ENCODE data around the gene GAPDHS. TPM values are rescaled to one million over a fixed set of nuclear protein-coding genes. Genes with fewer than 3 reads are reported as not detected.
A peak's percentile ranks its signal among the peaks of the same experiment; 100 is the strongest.

Gene GAPDHS
- total and polyA plus RNA-seq, 2 of the 13 experiments (the other 11 are each of a cell fraction or from before 2014, with no cell fraction given) = not detected

DNA sequence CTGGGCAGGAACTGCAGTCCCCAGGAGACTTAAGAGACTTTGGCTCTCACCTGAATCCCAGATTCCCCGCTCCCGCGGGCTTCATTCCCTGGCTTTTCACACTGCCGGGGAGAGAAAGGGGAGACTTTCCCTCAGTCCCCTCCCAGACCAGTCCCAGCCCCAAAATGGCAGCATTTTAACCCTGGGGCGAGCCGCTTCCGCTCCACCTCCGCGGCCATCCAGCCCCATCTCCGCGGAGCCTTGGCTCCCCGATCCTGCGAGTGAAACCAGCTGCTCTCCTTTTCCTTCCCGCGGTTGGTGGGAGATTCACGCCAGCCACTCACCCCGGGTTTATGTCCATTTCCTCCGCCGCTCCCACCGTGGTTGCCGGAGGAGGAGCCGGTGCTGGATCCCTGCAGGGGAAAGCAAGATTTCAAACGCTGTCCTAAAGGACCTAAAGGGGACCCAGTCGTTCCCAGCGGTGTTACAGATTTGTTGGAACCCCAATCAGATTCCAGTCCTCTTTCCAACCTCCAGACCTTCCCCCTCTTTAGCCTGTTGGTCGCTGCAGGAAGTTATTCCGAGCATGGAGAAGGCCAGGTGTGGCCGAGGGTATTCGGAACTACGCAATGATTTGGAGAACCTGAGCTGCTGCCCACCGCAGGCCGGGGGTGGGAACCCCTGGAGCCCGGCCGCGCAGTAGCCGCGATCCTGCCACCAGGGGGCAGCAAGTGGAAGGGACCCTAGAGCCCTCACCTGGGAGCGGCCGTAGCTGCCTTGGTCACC, 23.2 kb upstream of the GAPDHS start (continued):
- TF ChIP-seq, protein P1, sequence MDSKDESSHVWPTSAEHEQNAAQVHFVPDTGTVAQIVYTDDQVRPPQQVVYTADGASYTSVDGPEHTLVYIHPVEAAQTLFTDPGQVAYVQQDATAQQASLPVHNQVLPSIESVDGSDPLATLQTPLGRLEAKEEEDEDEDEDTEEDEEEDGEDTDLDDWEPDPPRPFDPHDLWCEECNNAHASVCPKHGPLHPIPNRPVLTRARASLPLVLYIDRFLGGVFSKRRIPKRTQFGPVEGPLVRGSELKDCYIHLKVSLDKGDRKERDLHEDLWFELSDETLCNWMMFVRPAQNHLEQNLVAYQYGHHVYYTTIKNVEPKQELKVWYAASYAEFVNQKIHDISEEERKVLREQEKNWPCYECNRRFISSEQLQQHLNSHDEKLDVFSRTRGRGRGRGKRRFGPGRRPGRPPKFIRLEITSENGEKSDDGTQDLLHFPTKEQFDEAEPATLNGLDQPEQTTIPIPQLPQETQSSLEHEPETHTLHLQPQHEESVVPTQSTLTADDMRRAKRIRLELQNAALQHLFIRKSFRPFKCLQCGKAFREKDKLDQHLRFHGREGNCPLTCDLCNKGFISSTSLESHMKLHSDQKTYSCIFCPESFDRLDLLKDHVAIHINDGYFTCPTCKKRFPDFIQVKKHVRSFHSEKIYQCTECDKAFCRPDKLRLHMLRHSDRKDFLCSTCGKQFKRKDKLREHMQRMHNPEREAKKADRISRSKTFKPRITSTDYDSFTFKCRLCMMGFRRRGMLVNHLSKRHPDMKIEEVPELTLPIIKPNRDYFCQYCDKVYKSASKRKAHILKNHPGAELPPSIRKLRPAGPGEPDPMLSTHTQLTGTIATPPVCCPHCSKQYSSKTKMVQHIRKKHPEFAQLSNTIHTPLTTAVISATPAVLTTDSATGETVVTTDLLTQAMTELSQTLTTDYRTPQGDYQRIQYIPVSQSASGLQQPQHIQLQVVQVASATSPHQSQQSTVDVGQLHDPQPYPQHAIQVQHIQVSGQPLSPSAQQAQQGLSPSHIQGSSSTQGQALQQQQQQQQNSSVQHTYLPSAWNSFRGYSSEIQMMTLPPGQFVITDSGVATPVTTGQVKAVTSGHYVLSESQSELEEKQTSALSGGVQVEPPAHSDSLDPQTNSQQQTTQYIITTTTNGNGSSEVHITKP (CRISPR knock-in tag; IDR thresholded peaks at IDR 0.05; ENCODE audit: low read depth) = peak; percentile 67; the same call in 1 of the 2 replicates
- TF ChIP-seq, protein P2, sequence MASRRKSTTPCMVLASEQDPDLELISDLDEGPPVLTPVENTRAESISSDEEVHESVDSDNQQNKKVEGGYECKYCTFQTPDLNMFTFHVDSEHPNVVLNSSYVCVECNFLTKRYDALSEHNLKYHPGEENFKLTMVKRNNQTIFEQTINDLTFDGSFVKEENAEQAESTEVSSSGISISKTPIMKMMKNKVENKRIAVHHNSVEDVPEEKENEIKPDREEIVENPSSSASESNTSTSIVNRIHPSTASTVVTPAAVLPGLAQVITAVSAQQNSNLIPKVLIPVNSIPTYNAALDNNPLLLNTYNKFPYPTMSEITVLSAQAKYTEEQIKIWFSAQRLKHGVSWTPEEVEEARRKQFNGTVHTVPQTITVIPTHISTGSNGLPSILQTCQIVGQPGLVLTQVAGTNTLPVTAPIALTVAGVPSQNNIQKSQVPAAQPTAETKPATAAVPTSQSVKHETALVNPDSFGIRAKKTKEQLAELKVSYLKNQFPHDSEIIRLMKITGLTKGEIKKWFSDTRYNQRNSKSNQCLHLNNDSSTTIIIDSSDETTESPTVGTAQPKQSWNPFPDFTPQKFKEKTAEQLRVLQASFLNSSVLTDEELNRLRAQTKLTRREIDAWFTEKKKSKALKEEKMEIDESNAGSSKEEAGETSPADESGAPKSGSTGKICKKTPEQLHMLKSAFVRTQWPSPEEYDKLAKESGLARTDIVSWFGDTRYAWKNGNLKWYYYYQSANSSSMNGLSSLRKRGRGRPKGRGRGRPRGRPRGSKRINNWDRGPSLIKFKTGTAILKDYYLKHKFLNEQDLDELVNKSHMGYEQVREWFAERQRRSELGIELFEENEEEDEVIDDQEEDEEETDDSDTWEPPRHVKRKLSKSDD (CRISPR knock-in tag; IDR thresholded peaks at IDR 0.05; ENCODE audit: low read depth) = no peak
- TF ChIP-seq, protein P3, sequence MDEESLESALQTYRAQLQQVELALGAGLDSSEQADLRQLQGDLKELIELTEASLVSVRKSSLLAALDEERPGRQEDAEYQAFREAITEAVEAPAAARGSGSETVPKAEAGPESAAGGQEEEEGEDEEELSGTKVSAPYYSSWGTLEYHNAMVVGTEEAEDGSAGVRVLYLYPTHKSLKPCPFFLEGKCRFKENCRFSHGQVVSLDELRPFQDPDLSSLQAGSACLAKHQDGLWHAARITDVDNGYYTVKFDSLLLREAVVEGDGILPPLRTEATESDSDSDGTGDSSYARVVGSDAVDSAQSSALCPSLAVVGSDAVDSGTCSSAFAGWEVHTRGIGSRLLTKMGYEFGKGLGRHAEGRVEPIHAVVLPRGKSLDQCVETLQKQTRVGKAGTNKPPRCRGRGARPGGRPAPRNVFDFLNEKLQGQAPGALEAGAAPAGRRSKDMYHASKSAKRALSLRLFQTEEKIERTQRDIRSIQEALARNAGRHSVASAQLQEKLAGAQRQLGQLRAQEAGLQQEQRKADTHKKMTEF (CRISPR knock-in tag; IDR thresholded peaks at IDR 0.05) = peak; percentile 60
- TF ChIP-seq ZNF614 (CRISPR knock-in tag; IDR thresholded peaks at IDR 0.05; ENCODE audit: borderline replicate concordance) (peak; percentile 70; the same call in 1 of the 2 replicates), ZNF274 (CRISPR knock-in tag; IDR thresholded peaks at IDR 0.05) (peak; percentile 19; the same call in 1 of the 2 replicates), ZNF782 (CRISPR knock-in tag; IDR thresholded peaks at IDR 0.05; ENCODE audit: borderline replicate concordance) (no peak), HHEX (CRISPR knock-in tag; IDR thresholded peaks at IDR 0.05) (0 out of 2 replicates have a peak, but pooled peaks have one; percentile 28), BCL6 (CRISPR knock-in tag; IDR thresholded peaks at IDR 0.05) (0 out of 2 replicates have a peak, but pooled peaks have one; percentile 13), AKAP8 (CRISPR knock-in tag; IDR thresholded peaks at IDR 0.05) (no peak), MTF1 (CRISPR knock-in tag; IDR thresholded peaks at IDR 0.05) (no peak), HES4 (CRISPR knock-in tag; IDR thresholded peaks at IDR 0.05; ENCODE audit: borderline replicate concordance) (0 out of 2 replicates have a peak, but pooled peaks have one; percentile 51)
- TF ChIP-seq, protein P4, sequence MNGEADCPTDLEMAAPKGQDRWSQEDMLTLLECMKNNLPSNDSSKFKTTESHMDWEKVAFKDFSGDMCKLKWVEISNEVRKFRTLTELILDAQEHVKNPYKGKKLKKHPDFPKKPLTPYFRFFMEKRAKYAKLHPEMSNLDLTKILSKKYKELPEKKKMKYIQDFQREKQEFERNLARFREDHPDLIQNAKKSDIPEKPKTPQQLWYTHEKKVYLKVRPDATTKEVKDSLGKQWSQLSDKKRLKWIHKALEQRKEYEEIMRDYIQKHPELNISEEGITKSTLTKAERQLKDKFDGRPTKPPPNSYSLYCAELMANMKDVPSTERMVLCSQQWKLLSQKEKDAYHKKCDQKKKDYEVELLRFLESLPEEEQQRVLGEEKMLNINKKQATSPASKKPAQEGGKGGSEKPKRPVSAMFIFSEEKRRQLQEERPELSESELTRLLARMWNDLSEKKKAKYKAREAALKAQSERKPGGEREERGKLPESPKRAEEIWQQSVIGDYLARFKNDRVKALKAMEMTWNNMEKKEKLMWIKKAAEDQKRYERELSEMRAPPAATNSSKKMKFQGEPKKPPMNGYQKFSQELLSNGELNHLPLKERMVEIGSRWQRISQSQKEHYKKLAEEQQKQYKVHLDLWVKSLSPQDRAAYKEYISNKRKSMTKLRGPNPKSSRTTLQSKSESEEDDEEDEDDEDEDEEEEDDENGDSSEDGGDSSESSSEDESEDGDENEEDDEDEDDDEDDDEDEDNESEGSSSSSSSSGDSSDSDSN (CRISPR knock-in tag; IDR thresholded peaks at IDR 0.05) = peak; percentile 76
- TF ChIP-seq, protein P5, sequence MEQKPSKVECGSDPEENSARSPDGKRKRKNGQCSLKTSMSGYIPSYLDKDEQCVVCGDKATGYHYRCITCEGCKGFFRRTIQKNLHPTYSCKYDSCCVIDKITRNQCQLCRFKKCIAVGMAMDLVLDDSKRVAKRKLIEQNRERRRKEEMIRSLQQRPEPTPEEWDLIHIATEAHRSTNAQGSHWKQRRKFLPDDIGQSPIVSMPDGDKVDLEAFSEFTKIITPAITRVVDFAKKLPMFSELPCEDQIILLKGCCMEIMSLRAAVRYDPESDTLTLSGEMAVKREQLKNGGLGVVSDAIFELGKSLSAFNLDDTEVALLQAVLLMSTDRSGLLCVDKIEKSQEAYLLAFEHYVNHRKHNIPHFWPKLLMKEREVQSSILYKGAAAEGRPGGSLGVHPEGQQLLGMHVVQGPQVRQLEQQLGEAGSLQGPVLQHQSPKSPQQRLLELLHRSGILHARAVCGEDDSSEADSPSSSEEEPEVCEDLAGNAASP (CRISPR knock-in tag; IDR thresholded peaks at IDR 0.05; ENCODE audit: borderline replicate concordance) = peak; percentile 49; the same call in 1 of the 2 replicates
- TF ChIP-seq, protein P6, sequence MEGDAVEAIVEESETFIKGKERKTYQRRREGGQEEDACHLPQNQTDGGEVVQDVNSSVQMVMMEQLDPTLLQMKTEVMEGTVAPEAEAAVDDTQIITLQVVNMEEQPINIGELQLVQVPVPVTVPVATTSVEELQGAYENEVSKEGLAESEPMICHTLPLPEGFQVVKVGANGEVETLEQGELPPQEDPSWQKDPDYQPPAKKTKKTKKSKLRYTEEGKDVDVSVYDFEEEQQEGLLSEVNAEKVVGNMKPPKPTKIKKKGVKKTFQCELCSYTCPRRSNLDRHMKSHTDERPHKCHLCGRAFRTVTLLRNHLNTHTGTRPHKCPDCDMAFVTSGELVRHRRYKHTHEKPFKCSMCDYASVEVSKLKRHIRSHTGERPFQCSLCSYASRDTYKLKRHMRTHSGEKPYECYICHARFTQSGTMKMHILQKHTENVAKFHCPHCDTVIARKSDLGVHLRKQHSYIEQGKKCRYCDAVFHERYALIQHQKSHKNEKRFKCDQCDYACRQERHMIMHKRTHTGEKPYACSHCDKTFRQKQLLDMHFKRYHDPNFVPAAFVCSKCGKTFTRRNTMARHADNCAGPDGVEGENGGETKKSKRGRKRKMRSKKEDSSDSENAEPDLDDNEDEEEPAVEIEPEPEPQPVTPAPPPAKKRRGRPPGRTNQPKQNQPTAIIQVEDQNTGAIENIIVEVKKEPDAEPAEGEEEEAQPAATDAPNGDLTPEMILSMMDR (CRISPR knock-in tag; IDR thresholded peaks at IDR 0.05) = peak; percentile 97
